ENCODE results near the gene PDGFB. TPM values are rescaled to one million over a fixed set of nuclear protein-coding genes. Genes with fewer than 3 reads are reported as not detected.
A peak's percentile ranks its signal among the peaks of the same experiment; 100 is the strongest.
"Not testable (repeated sequence)": the region's sequence is repeated elsewhere in the genome, so short reads cannot be mapped to it uniquely, and the experiment has no call there.

PDGFB gene
- total and polyA plus RNA-seq, 7 donors, result 5.2 to 16.4 (median 10.1) TPM

GRCh38 chr22:39220450-39220849, 24.3 kb downstream of the PDGFB start:
- WGBS, 3 donors, result 93 to 98% (median 93%) methylated on average over 8 of the region's 8 CpGs
- intact Hi-C loops (cut with DNase I), result no loop called here
- Histone ChIP-seq H3K27ac (no peak overlapping the region), H3K9me3 (no peaks in the 10 kb centered on the region), H3K4me1 (no peaks in the 10 kb centered on the region), H3K4me3 (no peak overlapping the region), H3K36me3 (ENCODE audit: insufficient read depth in 1 of 2, low read depth in 1 of 2) (peaks cover 0 to 30% of the 10 kb centered on the region in 2 donors), H3K27me3 (ENCODE audit: insufficient read depth in 3 of 3, low read length in 2 of 3) (no peaks in the 10 kb centered on the region)
- TF ChIP-seq CTCF (IDR thresholded peaks at IDR 0.05), result no peak
- no peak for DNase-seq
- ATAC-seq, result no peak

- ATAC-seq, result no peak
- no peak for DNase-seq
- intact Hi-C loops (cut with DNase I), result no loop called here
Observed at GRCh38 chr22:39219071-39220039, 25.4 kb downstream of the PDGFB start.

GRCh38 chr22:39218432-39218831, 26.4 kb downstream of the PDGFB start:
- 88 to 92% (median 89%) methylated on average over 5 to 6 of the region's 6 CpGs for WGBS, 3 donors
- intact Hi-C loops (cut with DNase I); DNase-seq; H3K27ac ChIP-seq; H3K4me3 ChIP-seq; H3K9me3 ChIP-seq; ATAC-seq; H3K4me1 ChIP-seq; H3K36me3 ChIP-seq (ENCODE audit: insufficient read depth in 1 of 2, low read depth in 1 of 2); H3K27me3 ChIP-seq (ENCODE audit: insufficient read depth in 3 of 3, low read length in 2 of 3): not testable (repeated sequence)

More at GRCh38 chr22:39219071-39220039, 25.4 kb downstream of the PDGFB start:
- TF ChIP-seq CTCF (IDR thresholded peaks at IDR 0.05), result no peak
- 57 to 69% (median 59%) methylated on average over 16 of the region's 16 CpGs for WGBS, 3 donors
- Histone ChIP-seq H3K36me3 (ENCODE audit: insufficient read depth in 1 of 2, low read depth in 1 of 2) (peaks cover 0 to 19% of the 10 kb centered on the region in 2 donors), H3K4me3 (no peak overlapping the region), H3K27me3 (ENCODE audit: insufficient read depth in 3 of 3, low read length in 2 of 3) (no peaks in the 10 kb centered on the region), H3K9me3 (no peaks in the 10 kb centered on the region), H3K4me1 (no peaks in the 10 kb centered on the region), H3K27ac (no peak overlapping the region)

- Histone ChIP-seq H3K9me3 (no peaks in the 10 kb centered on the region), H3K4me1 (no peaks in the 10 kb centered on the region), H3K36me3 (ENCODE audit: insufficient read depth in 1 of 2, low read depth in 1 of 2) (no peaks in the 10 kb centered on the region), H3K4me3 (no peak overlapping the region), H3K27ac (no peak overlapping the region), H3K27me3 (ENCODE audit: insufficient read depth in 3 of 3, low read length in 2 of 3) (no peaks in the 10 kb centered on the region)
- ATAC-seq (peak in 2 of 4 donors; percentile 28 to 32), DNase-seq (no peak)
- 86 to 89% (median 89%) methylated on average over 8 of the region's 8 CpGs for WGBS, 3 donors
- intact Hi-C loops (cut with DNase I), result no loop called here
- no peak for TF ChIP-seq CTCF (IDR thresholded peaks at IDR 0.05)
Observed at GRCh38 chr22:39216143-39216490, 28.7 kb downstream of the PDGFB start.

GRCh38 chr22:39215426-39216142, 29.2 kb downstream of the PDGFB start:
- no peaks in the 10 kb centered on the region for H3K4me1 ChIP-seq
- H3K27ac ChIP-seq, result no peak overlapping the region
- no peak for DNase-seq
- no peaks in the 10 kb centered on the region for H3K9me3 ChIP-seq
- peak in 3 of 4 donors; percentile 64 to 75 (median 71) for ATAC-seq
- H3K4me3 ChIP-seq, result no peak overlapping the region
- WGBS, 3 donors, result 58 to 72% (median 62%) methylated on average over 14 of the region's 14 CpGs
- TF ChIP-seq CTCF (IDR thresholded peaks at IDR 0.05), result peak; percentile 13
- intact Hi-C loops (cut with DNase I), result no loop called here
- no peaks in the 10 kb centered on the region for H3K36me3 ChIP-seq (ENCODE audit: insufficient read depth in 1 of 2, low read depth in 1 of 2)
- no peaks in the 10 kb centered on the region for H3K27me3 ChIP-seq (ENCODE audit: insufficient read depth in 3 of 3, low read length in 2 of 3)

Measured in psoas muscle (tissue), 8 donors.